ENCODE measurements around the gene CRK.
"Not testable (repeated sequence)": the region's sequence is repeated elsewhere in the genome, so short reads cannot be mapped to it uniquely, and the experiment has no call there.

Gene CRK

GRCh38 chr17:1462164-1463112 lies 6.4 kb upstream of the CRK start:
- no peak for DNase-seq

DNA sequence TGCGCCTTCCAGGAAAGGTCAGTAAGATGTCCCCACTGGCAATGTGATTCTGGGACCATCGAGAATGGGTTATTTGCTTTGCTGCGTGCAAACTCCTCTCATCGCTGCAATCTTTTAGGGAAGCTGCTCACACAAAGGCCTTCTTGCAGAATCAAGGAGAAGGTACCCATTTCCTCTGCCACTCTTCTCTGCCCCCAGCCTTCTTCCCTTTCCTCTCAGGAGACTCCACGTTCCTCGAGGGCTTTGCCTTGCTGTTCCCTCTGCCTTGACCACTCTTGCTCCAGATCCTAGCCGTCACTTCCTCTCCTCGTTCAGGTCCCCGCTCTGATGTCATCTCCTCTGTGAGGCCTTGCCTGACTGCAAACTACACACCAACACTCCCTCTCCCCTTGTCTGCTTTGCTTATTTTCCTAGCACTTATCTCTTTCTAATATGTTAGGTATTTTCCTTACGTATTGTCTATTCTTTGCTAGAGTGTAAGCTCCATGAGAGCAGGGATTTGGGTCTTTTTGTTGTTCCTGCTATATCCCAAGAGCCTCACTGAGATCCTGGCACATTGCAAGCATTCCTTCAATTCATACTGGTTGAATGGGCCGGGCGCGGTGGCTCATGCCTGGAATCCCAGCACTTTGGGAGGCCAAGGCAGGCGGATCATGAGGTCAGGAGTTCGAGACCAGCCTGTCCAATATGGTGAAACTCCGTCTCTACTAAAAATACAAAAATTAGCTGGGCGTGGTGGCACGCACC lies 5.3 kb upstream of the CRK start:
- no peak for DNase-seq

DNA sequence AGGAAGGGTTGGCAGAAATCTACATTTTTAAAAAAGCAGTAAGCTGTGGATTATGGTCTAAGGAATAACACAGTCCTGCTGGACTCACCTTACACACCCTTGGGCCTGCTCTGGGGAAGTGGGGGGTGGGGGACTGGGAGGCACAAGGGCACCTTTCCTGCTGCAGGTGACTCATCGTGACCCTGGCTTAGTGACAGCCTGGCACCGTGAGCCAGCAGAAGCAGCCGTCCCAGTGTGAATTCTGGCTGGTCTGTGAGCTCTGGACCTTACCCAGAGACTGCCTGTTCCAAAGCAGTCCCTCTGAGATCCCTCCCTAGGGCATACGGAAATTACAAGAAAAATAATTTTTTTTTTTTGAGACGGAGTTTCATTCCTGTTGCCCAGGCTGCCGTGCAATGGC lies 4.2 kb upstream of the CRK start:
- no peak for DNase-seq

DNA sequence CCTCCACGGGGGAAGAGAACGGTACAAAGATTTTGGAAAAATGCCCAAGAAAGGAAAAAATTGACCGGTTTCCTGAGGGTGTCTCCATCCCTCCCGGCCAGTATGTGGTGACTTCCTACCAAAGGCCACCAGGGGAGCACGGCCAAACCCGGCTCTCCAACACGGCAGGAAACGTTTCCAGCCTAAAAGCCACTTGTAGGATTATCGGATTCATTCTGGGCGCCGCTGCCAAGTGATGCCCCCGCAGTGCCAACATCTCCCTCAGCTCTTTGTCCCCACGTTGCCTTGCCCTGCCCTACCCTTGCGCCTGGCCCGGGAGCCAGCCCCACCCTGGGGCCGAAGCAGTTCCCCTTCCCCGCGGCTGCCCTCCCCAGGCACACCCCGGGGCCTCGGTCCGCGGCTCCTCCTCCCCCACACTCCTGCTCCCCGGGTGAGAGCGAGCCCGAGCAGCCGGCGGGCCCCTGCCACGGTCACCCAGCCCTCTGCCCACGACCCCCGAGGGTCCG lies 688 bp downstream of the CRK start:
- peak; percentile 26 for DNase-seq

- no peak for DNase-seq
Measured at GRCh38 chr17:1454541-1454940, 1.5 kb downstream of the CRK start.

- DNase-seq, result not testable (repeated sequence)
Measured at GRCh38 chr17:1453694-1454093, 2.3 kb downstream of the CRK start.

GRCh38 chr17:1452836-1453235 lies 3.2 kb downstream of the CRK start:
- no peak for DNase-seq

DNA sequence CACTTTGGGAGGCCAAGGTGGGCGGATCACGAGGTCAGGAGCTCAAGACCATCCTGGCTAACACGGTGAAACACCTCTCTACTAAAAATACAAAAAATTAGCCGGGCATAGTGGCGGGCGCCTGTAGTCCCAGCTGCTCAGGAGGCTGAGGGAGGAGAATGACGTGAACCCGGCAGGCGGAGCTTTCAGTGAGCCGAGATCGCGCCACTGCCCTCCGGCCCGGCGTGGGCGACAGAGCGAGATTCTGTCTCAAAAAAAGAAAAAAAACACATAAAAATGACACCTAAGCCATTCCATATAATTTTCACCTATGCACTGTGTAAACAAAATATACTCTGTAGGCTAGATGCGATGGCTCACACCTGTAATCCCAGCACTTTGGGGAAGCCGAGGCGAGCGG lies 5.8 kb downstream of the CRK start:
- DNase-seq, result not testable (repeated sequence)

GRCh38 chr17:1449412-1449967 lies 6.5 kb downstream of the CRK start:
- DNase-seq, result no peak

- no peak for DNase-seq
Measured at GRCh38 chr17:1447052-1447451, 9.0 kb downstream of the CRK start.

DNA sequence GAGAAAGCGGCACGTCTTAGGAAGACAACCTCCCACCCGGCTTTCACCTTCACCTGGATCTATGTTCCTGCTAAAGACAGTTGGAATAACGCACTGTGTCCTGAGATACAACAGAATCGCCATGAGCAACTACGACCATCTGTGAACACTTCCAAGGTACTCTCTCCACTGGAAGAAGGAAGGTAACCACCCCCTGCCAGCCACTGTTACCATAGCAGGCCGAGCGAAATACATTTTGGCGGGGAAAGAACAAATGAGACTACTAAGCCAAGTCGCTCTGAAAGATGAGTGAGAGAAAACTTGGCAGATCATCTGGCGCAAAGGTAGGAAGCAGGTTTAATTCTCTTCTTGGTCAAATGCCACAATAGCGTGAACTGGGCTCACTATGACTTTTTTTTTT lies 9.8 kb downstream of the CRK start:
- no peak for DNase-seq

GRCh38 chr17:1445695-1446094 lies 10.3 kb downstream of the CRK start:
- DNase-seq, result not testable (repeated sequence)

DNA sequence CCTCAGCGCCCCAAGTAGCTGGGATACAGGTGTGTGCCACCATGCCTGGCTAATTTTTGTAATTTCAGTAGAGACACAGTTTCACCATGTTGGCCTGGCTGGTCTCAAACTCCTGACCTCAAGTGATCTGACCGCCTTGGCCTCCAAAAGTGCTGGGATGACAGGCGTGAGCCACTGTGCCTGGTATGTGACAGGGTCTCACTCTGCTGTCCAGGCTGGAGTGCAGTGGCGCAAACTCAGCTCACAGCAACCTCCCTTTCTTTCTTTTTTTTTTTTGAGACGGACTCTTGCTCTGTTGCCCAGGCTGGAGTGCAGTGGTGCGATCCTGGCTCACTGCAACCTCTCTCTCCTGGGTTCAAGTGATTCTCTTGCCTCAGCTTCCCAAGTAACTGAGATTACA lies 13.3 kb downstream of the CRK start:
- DNase-seq, result not testable (repeated sequence)

GRCh38 chr17:1442187-1442586 lies 13.8 kb downstream of the CRK start:
- no peak for DNase-seq

- DNase-seq, result no peak
Measured at GRCh38 chr17:1440921-1441320, 15.1 kb downstream of the CRK start.

DNA sequence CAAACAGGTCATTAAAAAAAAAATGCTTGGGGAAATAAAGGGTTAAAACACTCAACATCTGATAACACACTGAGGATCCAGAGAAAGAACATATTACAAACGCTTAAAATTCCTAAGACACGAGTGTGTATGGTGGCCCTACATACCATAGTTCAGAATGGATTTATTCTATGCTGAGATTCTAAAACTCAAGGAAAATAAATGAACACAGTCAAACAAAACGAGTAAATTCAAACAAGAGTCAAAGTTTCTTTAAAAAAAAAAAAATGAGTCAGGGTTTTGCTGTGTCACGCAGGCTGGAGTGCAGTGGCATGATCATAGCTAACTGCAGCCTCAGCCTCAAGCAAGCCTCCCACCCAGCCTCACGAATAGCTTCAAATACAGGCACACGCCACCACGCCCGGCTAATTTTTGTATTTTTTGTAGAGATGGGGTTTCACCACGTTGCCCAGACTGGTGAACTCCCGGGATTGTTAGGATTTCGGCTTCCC lies 17.4 kb downstream of the CRK start:
- no peak for DNase-seq

DNA sequence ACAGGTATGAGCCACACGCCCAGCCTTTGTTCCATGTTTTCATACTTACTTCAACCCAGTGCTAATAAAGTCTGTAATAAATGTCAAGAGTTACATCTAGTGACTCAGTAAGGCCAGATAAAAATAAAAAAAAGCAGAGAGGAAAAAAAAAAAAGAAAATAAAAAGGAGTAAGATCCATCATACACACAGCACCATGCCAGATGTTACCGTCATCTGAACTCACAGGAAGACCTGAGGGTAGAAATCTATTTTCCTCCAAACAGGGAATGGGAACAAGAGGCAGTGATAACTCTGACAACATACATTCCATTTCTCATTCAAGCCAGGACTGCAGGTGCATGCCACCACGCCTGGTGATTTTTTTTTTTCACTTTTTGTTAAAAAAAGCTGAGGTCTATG lies 20.7 kb downstream of the CRK start:
- no peak for DNase-seq

GRCh38 chr17:1434150-1434549 lies 21.9 kb downstream of the CRK start:
- no peak for DNase-seq

DNA sequence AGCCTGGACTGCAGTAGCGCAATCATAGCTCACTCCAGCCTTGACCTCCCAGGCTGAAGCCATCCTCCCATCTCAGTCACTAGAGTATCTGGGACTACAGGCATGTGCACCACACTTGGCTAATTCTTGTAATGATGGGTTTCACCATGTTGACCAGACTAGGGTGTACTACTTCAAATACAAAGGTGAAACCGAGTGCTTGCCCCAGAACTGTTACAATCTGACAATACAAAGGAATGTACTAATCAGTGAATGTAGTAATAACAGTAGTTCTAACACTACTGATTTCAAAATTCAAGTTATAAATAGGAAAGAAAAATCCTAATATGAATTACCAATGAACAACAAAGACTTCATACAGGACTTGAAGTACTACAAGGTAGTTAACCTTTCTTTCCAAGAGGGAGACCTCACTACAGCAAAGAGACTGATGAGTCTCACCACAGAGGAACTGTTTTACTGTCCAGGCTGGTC lies 24.4 kb downstream of the CRK start:
- no peak for DNase-seq

DNA sequence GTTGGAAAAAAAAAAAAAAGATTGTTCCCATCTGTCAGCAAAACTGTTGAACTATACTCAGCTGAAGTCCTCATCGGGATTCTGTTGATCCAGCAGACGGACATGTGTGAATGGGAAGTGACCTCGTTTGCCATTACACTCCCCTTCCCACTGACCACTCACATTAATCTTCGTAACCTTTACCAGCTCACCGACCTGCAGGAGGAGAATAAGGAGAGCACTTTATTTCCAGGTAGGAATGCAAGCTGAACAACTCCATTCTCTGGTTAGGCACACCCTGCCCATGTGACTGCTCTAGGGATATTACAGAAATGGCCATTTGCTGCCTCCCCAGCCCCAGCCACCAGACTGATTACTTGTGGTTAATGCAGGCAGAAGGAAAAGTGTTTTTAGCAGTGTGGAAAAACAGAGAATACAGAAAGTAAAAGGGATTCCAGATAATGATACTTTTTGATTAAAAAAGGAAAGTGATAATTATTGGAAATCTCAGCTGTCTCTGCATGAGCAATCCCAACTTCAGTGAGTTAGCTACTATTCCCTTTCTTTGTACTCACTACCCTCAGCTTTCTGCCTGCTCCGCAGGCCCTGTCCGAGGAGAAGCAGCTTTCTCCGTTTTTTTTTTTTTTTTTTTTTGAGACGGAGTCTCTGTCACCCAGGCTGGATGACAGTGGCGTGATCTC lies 32.4 kb downstream of the CRK start:
- DNase-seq, result no peak

DNA sequence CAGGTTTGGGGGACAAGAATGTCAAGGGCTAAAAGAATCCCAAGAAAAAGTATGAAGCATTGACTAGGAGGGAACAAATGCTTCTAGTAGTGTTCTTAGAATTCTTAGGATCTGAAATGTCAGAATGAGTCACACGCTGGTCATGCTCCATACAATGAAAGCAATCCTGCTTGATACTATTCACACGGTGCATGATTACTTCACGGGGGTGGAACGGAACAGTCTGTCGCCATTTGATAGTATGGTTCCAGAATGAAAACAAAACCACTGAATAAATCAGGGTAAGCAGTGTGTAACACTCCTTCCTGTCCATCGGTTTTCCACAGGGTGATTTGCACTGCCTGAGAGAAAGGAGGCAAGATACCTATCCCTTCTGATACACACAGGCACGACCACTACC lies 33.1 kb downstream of the CRK start:
- no peak for DNase-seq

DNA sequence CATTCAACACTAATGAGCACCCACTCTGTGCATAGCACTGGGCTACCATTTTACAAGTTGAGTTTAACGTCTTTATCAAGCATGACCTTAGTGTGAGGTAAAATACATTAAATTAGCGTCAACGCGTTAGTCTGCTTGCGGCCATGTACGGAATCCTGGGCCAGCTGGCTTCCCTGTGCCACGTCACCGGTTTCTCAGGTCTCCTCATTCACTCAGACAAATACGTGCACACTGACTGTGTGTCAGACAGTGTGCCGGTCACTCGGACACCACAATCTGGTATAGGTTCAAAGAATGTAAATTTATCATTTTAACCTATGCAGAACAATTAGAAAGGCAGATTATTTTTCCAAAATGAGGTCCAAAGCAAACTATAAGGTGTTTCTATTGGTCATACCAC lies 34.6 kb downstream of the CRK start:
- DNase-seq, result no peak

GRCh38 chr17:1420981-1421380 lies 35.1 kb downstream of the CRK start:
- no peak for DNase-seq

All from central memory CD4-positive, alpha-beta T cell (primary cell).